Eye (tissue), 1 donor: Measurements from ENCODE around the gene INKA1.
A peak's percentile ranks its signal among the peaks of the same experiment; 100 is the strongest.
"Not testable (repeated sequence)": the region's sequence is repeated elsewhere in the genome, so short reads cannot be mapped to it uniquely, and the experiment has no call there.

Source experiments
- DNase-seq: peaks from one replicate; pipeline ENCODE4 v3.0.0-alpha.2; 2015

The INKA1 gene

DNA sequence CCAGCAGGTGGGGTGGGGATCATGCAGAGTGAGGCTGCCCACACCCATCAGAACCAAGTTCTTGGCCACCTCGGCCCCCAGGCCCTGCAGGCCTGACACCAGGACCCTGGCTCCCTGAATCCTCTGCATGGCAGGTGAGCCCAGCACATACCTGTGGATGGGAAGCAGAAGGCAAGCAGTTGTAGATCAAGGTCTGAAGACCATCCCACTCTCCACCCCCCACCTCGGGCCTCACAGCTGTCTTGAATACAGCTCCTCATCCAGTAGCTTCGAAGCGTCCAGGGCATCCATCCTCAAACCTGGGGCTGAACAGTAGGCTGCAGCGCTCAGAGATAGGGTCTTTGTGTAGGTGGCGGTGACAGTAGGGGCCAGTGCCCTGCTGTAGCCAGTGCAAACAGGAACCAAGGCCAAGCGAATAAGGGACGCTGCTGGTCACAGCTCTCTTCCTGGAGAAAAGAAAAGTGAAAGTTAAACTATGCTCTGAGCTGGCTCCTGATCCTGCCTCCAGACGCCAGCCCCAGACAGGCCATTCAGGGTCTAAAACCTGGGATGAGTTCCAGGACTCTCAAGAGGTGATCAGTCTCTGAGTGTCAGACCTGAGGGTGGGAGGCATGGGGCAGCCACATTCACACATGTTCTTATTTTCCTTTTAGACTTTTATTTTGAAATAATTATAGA, 10.6 kb downstream of the INKA1 start, which contains the start of gene UBA7:
UBA7 (minus strand) TSS at position 457 of the 678 bp plus-strand sequence; CDS start at position 291, 166 bp downstream.
- no peak for DNase-seq

DNA sequence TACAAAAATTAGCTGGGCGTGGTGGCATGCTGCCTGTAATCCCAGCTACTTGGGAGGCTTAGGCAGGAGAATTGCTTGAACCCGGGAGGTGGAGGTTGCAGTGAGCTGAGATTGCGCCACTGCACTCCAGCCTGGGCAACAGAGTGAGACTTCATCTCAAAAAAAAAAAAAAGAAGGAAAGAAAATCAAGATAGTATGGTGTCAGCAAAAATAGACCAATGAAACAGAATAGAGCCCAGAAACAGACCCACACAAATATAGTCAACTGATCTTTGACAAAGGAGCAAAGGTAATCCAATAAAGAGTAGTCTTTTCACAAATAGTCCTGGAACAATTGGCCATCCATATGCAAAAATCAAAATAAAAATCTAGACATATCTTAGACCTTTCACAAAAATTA, 20.1 kb downstream of the INKA1 start:
- DNase-seq: not testable (repeated sequence)

DNA sequence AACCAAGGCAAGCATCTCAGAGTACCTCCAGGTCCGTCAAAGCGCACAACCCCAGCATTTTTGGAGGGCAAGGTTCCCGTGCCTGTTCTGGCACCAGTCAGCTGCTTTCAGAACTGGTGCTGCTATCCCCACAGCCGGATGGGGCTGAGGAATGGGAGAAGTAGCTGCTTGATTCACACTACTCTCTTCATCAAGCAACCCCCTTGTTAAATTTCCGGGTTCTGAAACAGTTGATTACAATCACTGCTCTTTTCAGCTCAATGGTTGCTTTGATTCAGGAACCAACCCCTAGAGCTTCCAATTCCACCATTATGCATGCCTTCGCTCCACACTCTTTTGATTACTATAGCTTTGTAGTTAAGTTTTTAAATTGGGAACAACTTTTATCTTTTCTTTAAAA, 23.0 kb downstream of the INKA1 start:
- DNase-seq: no peak

DNA sequence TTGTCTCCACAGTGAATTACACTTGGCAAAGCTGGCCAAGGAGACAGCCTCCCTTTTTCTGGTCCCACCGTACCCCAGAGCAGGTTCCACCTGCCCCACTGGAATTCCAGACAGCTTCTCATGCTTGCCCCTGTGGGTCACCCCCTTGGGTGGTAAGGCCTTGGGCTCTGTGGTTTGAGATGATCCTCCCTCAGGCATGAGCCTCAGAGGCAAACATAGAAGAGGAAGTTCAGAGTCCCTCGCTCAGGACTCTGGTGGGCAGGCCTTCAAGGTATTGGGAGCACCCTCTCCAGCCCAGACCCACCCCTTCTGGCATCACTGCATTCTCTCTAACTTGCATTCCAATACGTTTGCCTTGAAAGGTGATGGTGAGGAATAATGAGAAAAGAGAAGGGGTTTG, 28.3 kb downstream of the INKA1 start:
- no peak for DNase-seq

DNA sequence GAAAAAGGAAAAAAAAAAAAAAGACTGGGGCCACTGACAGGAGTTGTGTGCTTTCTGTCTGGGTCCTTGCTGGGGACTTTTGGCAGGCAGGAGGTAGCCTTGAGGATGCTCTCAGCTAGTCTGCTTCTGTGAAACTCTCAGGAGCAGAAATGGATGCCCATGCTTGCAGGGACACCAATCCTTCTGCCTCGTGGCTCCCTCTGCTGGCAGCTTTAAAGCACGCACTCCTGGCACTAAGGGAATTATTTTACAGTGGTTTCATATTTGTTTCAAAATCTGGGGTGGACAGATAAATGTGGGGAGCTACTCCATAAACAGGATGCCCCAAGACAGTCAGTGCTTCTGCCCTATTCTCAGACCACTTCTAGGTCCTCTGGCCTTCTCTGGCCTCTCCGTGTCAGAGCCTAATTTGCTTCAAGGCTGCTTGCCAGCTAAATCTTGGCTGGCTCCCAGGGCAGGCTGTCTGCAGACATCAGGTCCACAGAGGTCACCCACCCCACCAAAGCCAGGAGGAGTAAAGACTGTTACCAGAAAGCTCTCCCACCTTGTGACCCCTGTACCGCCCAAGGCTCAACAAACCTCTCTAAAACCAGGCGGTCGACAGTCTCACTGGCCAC, 36.2 kb downstream of the INKA1 start:
- peak; percentile 92 for DNase-seq

DNA sequence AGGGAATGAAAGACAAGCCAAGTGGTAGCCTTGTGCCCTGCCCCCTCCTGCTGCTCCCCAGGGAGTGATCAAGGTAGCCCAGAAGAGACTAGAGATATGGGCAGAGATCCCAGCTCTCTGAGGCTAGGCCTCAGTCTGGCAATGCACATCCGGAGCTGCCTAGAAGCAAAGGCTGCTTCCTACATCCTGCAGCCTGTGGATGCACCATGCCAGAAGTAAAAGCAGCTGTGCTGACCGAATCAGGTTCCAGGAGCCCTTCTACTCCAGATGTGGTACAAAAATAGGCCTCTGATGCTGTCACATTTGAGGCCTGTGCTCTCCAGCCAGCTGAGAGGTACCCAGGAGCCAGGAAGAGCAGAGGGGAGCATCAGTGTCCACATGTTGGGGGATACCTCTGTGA, 37.3 kb downstream of the INKA1 start:
- peak; percentile 16 for DNase-seq

DNA sequence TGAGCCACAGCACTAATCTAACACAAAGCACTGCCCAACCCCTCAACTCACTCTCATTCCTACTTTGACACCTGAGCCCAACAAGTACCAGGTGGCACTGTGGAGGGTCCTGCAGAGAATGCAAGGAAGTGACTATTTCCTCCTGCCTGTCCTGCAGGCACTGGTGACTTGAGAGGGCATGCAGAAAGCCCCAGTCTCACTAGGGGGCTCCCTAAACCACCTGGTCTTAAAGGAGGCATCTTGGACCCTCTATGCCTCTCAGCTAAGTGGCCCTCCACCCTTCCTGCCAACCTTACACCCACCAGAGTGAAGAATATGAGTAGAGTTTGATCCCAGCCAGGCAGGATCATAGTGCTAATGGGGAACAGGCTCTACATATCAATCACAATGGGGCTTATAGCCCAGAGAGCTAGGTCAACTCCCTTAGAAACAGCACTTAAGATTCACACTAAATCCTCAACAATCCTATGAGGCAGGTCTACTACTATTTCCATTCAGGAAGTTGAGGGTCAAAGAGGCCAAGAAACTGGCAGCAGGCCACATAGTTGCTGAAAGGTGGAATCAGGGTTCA, 38.1 kb downstream of the INKA1 start:
- peak; percentile 24 for DNase-seq

DNA sequence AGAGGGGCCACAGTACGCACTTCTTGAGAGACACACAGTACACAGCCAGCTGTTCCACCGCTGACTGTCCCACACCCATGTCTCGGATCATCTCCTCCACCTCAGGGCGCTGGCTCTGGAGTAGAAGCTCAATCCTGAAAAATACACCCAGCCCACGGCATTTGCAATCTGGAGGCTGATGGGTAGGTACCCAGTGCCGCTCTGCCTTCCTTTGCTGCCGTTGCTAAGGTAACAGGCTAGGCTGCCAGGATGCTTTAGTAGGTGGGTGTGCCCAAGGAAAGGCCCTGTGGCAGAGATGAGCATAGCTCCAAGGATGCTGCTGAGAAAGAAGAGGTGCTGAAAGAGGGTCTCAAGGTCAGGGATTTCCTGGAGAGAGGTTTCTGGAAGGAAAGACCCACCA, 38.7 kb downstream of the INKA1 start:
- DNase-seq: no peak

DNA sequence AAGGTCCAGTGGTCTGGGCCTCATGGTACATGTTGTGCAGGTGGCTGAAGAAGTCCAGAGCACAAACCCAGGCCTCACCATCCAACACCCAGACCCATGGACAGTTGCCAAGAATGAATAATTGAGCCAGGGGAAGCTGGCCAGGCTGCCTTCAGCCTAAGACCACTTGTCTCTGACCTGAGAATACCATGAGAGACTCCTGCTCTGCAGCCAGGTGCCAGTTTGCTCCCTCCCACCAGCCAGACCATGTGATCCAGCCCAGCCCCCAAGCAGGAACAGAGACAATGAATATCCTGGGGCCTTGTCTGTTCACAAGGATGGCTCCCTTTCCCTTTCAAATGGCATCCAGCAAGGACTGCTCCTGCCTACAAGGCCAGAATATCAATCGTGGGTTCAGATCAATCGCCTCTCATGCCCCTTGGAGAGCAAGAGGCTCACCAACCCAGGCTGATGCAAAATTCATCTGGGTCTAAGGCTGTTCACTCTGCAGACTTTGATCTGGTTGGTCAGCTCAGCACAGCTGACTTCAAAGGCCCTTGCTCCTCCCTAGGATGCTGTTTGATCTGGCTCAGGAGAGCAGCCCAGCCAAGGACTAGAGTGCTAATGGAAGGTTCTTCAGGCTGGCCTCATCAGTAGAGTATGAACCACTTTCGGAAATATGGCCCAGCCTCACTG, 39.9 kb downstream of the INKA1 start:
- DNase-seq: no peak

DNA sequence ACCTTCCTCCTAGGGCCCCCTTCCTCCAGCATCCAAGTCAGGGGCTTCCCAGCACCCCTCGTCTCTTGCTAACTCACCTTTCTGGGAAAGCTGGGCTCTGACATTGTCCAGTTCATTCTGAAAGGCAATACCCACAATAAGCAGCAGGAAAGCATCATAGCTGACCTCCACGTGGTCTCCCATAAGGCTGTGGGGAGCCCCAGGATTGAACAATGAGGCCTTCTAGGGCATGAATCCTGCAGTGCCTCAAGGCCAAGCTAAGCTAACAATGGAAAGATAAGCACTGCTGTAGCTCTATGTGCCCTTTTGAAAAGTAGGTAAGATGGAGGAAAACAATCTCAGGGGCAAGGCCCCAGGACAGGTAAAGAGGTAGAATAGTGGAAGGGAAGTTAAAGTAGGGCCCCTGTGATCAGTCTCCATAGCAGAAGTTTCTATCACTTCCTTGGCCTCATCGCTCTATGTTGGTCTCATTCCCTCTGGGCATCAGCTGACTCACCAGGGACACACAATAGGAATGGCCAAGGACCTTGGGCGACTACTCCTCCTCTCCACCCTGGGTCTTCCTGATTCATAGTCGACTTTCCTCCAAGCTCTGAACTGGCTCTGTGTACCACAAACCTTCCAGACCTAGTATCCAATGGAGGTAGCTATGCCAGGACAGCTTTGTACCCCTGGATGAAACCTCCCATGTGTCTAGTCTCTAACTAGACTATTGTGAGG, 41.6 kb downstream of the INKA1 start:
- DNase-seq: no peak

DNA sequence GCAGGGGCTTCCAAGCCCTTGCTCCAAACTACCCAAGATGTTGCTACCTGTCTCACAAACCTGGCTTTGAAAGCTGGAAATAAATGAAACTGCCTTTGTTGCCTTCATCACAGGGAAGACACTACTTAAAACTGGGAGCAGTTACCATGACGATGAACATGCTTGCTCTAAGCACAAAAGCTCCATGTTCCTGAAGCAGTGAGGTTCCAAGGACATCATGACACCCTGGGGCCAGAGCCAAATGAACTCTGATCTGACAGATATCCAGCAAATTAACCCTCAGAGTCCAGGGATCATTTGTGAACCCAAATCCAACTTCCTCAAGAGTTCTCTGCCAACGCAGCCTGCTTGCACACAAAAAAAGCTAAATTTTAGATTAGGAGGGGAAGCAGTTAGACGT, 42.6 kb downstream of the INKA1 start:
- DNase-seq: no peak
